ENCODE data around the gene SERPINB8. TPM values are rescaled to one million over a fixed set of nuclear protein-coding genes. Genes with fewer than 3 reads are reported as not detected.

The SERPINB8 gene
- total and polyA plus RNA-seq, 2 of the 13 experiments (the other 11 are each of a cell fraction or from before 2014, with no cell fraction given), result 0.95 to 2.2 TPM

GRCh38 chr18:63969942-63970808 lies at the start of gene SERPINB8 (continued):
- TF ChIP-seq, protein P1, sequence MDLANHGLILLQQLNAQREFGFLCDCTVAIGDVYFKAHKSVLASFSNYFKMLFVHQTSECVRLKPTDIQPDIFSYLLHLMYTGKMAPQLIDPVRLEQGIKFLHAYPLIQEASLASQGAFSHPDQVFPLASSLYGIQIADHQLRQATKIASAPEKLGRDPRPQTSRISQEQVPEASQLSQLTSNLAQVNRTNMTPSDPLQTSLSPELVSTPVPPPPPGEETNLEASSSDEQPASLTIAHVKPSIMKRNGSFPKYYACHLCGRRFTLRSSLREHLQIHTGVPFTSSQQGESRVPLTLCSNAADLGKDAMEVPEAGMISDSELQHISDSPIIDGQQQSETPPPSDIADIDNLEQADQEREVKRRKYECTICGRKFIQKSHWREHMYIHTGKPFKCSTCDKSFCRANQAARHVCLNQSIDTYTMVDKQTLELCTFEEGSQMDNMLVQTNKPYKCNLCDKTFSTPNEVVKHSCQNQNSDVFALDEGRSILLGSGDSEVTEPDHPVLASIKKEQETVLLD (CRISPR knock-in tag; IDR thresholded peaks at IDR 0.05; ENCODE audit: low read depth), result 0 out of 2 replicates have a peak, but pooled peaks have one; percentile 45
- TF ChIP-seq ZNF3 (CRISPR knock-in tag; IDR thresholded peaks at IDR 0.05) (peak; percentile 51; the same call in 1 of the 2 replicates), CBFB (CRISPR knock-in tag; IDR thresholded peaks at IDR 0.05) (peak; percentile 32; the same call in 1 of the 2 replicates), ZNF709 (CRISPR knock-in tag; IDR thresholded peaks at IDR 0.05) (peak; percentile 51; the same call in 1 of the 2 replicates), SP2 (CRISPR knock-in tag; IDR thresholded peaks at IDR 0.05) (peak; percentile 58; the same call in 1 of the 2 replicates), EP300 (IDR thresholded peaks at IDR 0.05; ENCODE audit: low read depth in 2 of 2, low read length in 2 of 2) (peak in 1 of 2 experiments; percentile 22; a peak in 1 of 4 replicates), EP300 (CRISPR knock-in tag; IDR thresholded peaks at IDR 0.05; ENCODE audit: borderline replicate concordance) (no peak), KLF16 (CRISPR knock-in tag; IDR thresholded peaks at IDR 0.05) (peak in 1 of 2 experiments; percentile 45; a peak in 1 of 4 replicates), ETV5 (CRISPR knock-in tag; IDR thresholded peaks at IDR 0.05; ENCODE audit: borderline replicate concordance) (peak; percentile 92), TCF7 (IDR thresholded peaks at IDR 0.05; ENCODE audit: low read depth) (peak; percentile 17; the same call in 1 of the 2 replicates), ZFX (CRISPR knock-in tag; IDR thresholded peaks at IDR 0.05; ENCODE audit: low read depth) (peak; percentile 65), LCORL (IDR thresholded peaks at IDR 0.05) (no peak), LCORL (CRISPR knock-in tag; IDR thresholded peaks at IDR 0.05) (no peak), RAD51 (IDR thresholded peaks at IDR 0.05; ENCODE audit: borderline replicate concordance) (no peak), CREM (IDR thresholded peaks at IDR 0.05) (peak; percentile 55), CREM (CRISPR knock-in tag; IDR thresholded peaks at IDR 0.05) (no peak), JUND (CRISPR knock-in tag; IDR thresholded peaks at IDR 0.05) (peak; percentile 83), ZMAT3 (CRISPR knock-in tag; conservative IDR thresholded peaks at IDR 0.05) (0 out of 2 replicates have a peak, but pooled peaks have one; percentile 44), ZNF205 (CRISPR knock-in tag; IDR thresholded peaks at IDR 0.05) (no peak), WIZ (CRISPR knock-in tag; IDR thresholded peaks at IDR 0.05) (peak; percentile 76; the same call in 1 of the 2 replicates), NFATC3 (CRISPR knock-in tag; IDR thresholded peaks at IDR 0.05) (peak; percentile 60; the same call in 1 of the 2 replicates), ZNF761 (CRISPR knock-in tag; conservative IDR thresholded peaks at IDR 0.05) (0 out of 2 replicates have a peak, but pooled peaks have one; percentile 21), HNRNPL (IDR thresholded peaks at IDR 0.05; ENCODE audit: low read depth, low read length) (peak; percentile 63; the same call in 1 of the 2 replicates), MZF1 (CRISPR knock-in tag; IDR thresholded peaks at IDR 0.05; ENCODE audit: borderline replicate concordance) (no peak), FOXA3 (CRISPR knock-in tag; IDR thresholded peaks at IDR 0.05) (peak; percentile 25; the same call in 1 of the 2 replicates), ZNF260 (CRISPR knock-in tag; IDR thresholded peaks at IDR 0.05; ENCODE audit: borderline replicate concordance, low read depth) (no peak), ZFY (CRISPR knock-in tag; IDR thresholded peaks at IDR 0.05) (peak; percentile 57), ZNF557 (CRISPR knock-in tag; IDR thresholded peaks at IDR 0.05) (no peak)
- TF ChIP-seq, protein P2, sequence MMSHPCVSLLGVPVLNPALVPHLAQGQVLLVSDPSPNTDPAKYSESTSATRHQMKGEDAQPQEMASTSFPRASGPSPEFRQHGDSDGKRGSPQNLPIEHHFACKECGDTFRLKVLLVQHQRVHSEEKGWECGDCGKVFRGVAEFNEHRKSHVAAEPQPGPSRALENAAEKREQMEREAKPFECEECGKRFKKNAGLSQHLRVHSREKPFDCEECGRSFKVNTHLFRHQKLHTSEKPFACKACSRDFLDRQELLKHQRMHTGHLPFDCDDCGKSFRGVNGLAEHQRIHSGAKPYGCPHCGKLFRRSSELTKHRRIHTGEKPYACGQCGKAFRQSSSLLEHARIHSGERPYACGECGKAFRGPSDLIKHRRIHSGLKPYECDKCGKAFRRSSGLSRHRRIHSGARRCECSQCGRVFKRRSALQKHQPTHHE (CRISPR knock-in tag; IDR thresholded peaks at IDR 0.05; ENCODE audit: borderline replicate concordance), result no peak
